IMR-90 (cell line): ENCODE results near the gene UBA5. TPM values are rescaled to one million over a fixed set of nuclear protein-coding genes. Genes with fewer than 3 reads are reported as not detected.

ENCODE experiments used
- ATAC-seq: fragments of 200-7000 bp; cut with Tn5 transposase; 2 replicates; pipeline ENCODE4 v1.9.1; 2020; ENCODE audit warnings: low read depth, mild to moderate bottlenecking, moderate library complexity
- BruUV-seq: library from RNA; stranded (reverse); fragments of 400-500 nt; replicated peaks from 2 replicates; lab custom pipeline; 2021; lab: Mats Ljungman, UMichigan
- CTCF ChIA-PET: fragments of 300-600 bp; formaldehyde crosslinking; extraction: SDS; loops from one replicate; lab custom pipeline; 2021; ENCODE audit warnings: antibody characterized with exemption; lab: Yijun Ruan, JAX
- POLR2A ChIA-PET: fragments of 300-600 bp; sonication (Branson Sonifier 250); formaldehyde crosslinking; loops from one replicate; lab custom pipeline; 2022; ENCODE audit warnings: antibody characterized with exemption; ENCODE audit not compliant: unreplicated experiment; lab: Charles Lee
- DNase-seq: peaks from one replicate; pipeline ENCODE4 v3.0.0; 2013
- H2AFZ ChIP-seq: replicated peaks from 2 replicates; pipeline ENCODE3; 2013; ENCODE audit warnings: low read length, mild to moderate bottlenecking; ENCODE audit not compliant: poor library complexity
- H2AK5ac ChIP-seq: 2 replicates; pipeline ENCODE4 v1.6.1; 2013; ENCODE audit warnings: low read depth, low read length, inconsistent platforms
- H2AK9ac ChIP-seq: replicated peaks from 2 replicates; pipeline ENCODE3; 2013; ENCODE audit warnings: mild to moderate bottlenecking, low read depth, low read length, moderate library complexity; ENCODE audit not compliant: poor library complexity
- H2BK120ac ChIP-seq: 2 replicates; pipeline ENCODE4 v1.6.1; 2013; ENCODE audit warnings: low read depth, low read length, inconsistent platforms
- H2BK15ac ChIP-seq: 3 replicates; pipeline ENCODE4 v1.6.1; 2013; ENCODE audit warnings: low read depth, low read length, inconsistent platforms
- H2BK20ac ChIP-seq: 2 replicates; pipeline ENCODE4 v1.6.1; 2013; ENCODE audit warnings: low read depth, mild to moderate bottlenecking, inconsistent platforms, low read length, moderate library complexity
- H2BK5ac ChIP-seq: 2 replicates; pipeline ENCODE4 v1.6.1; 2013; ENCODE audit warnings: mild to moderate bottlenecking, low read depth, low read length, inconsistent platforms; ENCODE audit not compliant: poor library complexity, severe bottlenecking
- H3K14ac ChIP-seq: replicated peaks from 2 replicates; pipeline ENCODE4 v1.6.1; 2013; ENCODE audit warnings: low read depth, low read length, inconsistent platforms
- H3K18ac ChIP-seq: 2 replicates; pipeline ENCODE4 v1.6.1; 2013; ENCODE audit warnings: low read depth, low read length, control low read depth
- H3K23ac ChIP-seq: 2 replicates; pipeline ENCODE4 v1.6.1; 2013; ENCODE audit warnings: low read depth, low read length, inconsistent platforms
- H3K27ac ChIP-seq: 2 replicates; pipeline ENCODE4 v1.5.1; 2013; ENCODE audit warnings: mild to moderate bottlenecking, control low read depth, low read length; ENCODE audit not compliant: insufficient read depth
- H3K27me3 ChIP-seq: 2 replicates; pipeline ENCODE4 v1.6.1; 2013; ENCODE audit warnings: low read length; ENCODE audit not compliant: control insufficient read depth, insufficient read depth
- H3K36me3 ChIP-seq: 2 replicates; pipeline ENCODE4 v1.6.1; 2013; ENCODE audit warnings: low read length, mixed read lengths; ENCODE audit not compliant: control insufficient read depth, insufficient read depth
- H3K4ac ChIP-seq: 2 replicates; pipeline ENCODE4 v1.6.1; 2013; ENCODE audit warnings: low read depth, low read length, inconsistent platforms
- H3K4me1 ChIP-seq: 2 replicates; pipeline ENCODE4 v1.6.1; 2013; ENCODE audit warnings: low read length, mixed read lengths; ENCODE audit not compliant: control insufficient read depth, insufficient read depth
- H3K4me2 ChIP-seq: 2 replicates; pipeline ENCODE4 v1.6.1; 2013; ENCODE audit warnings: low read depth, mild to moderate bottlenecking, control low read depth, low read length, moderate library complexity
- H3K4me3 ChIP-seq: 2 replicates; pipeline ENCODE4 v1.5.1; 2013; ENCODE audit warnings: low read depth, mild to moderate bottlenecking, control low read depth, low read length, moderate library complexity; ENCODE audit not compliant: insufficient read depth
- H3K56ac ChIP-seq: 2 replicates; pipeline ENCODE4 v1.6.1; 2013; ENCODE audit warnings: low read length, inconsistent platforms; ENCODE audit not compliant: insufficient read depth; ENCODE audit errors: extremely low read depth
- H3K79me1 ChIP-seq, 2 experiments: 2 replicates each; pipeline ENCODE4 v1.6.1; 2013; ENCODE audit warnings: low read length in 2 of 2, inconsistent platforms in 1 of 2, low read depth in 1 of 2
- H3K9ac ChIP-seq: 2 replicates; pipeline ENCODE4 v1.6.1; 2013; ENCODE audit warnings: low read depth, low read length, control low read depth
- H3K9me1 ChIP-seq: 2 replicates; pipeline ENCODE4 v1.6.1; 2013; ENCODE audit warnings: low read length, inconsistent platforms; ENCODE audit not compliant: insufficient read depth
- H3K9me3 ChIP-seq: 2 replicates; pipeline ENCODE4 v1.6.1; 2013; ENCODE audit warnings: low read length; ENCODE audit not compliant: control insufficient read depth, insufficient read depth
- H4K20me1 ChIP-seq: 2 replicates; pipeline ENCODE4 v1.6.1; 2013; ENCODE audit warnings: low read length, inconsistent platforms; ENCODE audit not compliant: insufficient read depth
- H4K5ac ChIP-seq: 2 replicates; pipeline ENCODE4 v1.6.1; 2013; ENCODE audit warnings: mild to moderate bottlenecking, low read depth, low read length, control low read depth
- H4K8ac ChIP-seq, 2 experiments: 2 replicates each; pipeline ENCODE4 v1.6.1; 2013; ENCODE audit warnings: low read depth in 2 of 2, low read length in 2 of 2, control low read depth in 1 of 2, inconsistent platforms in 1 of 2
- H4K91ac ChIP-seq: 2 replicates; pipeline ENCODE4 v1.6.1; 2013; ENCODE audit warnings: low read depth, low read length, inconsistent platforms; ENCODE audit not compliant: insufficient read depth
- MAZ ChIP-seq: IDR thresholded peaks from 2 replicates; pipeline ENCODE4 v1.6.1; 2012; ENCODE audit warnings: low read depth, mild to moderate bottlenecking, low read length, improper control_type of control experiment, moderate library complexity, borderline replicate concordance
- MXI1 ChIP-seq: IDR thresholded peaks from 2 replicates; pipeline ENCODE4 v1.6.1; 2012; ENCODE audit warnings: low read depth, mild to moderate bottlenecking, low read length, moderate library complexity, borderline replicate concordance
- POLR2A ChIP-seq: IDR thresholded peaks from 2 replicates; pipeline ENCODE4 v1.6.1; 2012; ENCODE audit warnings: mild to moderate bottlenecking, low read depth, low read length
- RAD21 ChIP-seq: IDR thresholded peaks from 2 replicates; pipeline ENCODE4 v1.6.1; 2012; ENCODE audit warnings: low read length, improper control_type of control experiment
- WGBS, 2 experiments: methylation state at CpG; one replicate each; pipeline versions ENCODE4 v1.1.5 to v1.1.7; 2013; ENCODE audit warnings: missing lambda C conversion rate in 2 of 2; ENCODE audit not compliant: insufficient read length in 1 of 2; ENCODE audit errors: extremely low coverage in 2 of 2; 5-methylcytosine and 5-hydroxymethylcytosine counted together
- dilution Hi-C: fragments of 300-500 bp; cut with HindIII; formaldehyde crosslinking; loops from one replicate; pipeline ENCODE4 v1.14.3; 2018; ENCODE audit warnings: low sequenced_read_pairs; ENCODE audit not compliant: unreplicated experiment
- in situ Hi-C: fragments of 300-500 bp; cut with MboI; formaldehyde crosslinking; loops from 3 replicates; pipeline ENCODE4 v1.14.3; 2019; ENCODE audit warnings: low sequenced_read_pairs, inconsistent platforms, mixed read lengths
- intact Hi-C: fragments of 100-400 bp; cut with micrococcal nuclease; formaldehyde crosslinking; loops from 2 replicates; pipeline ENCODE4 v1.10.0; 2022
- polyA plus RNA-seq, 3 experiments: library from polyadenylated mRNA; depleted of rRNA; stranded (reverse); fragments of >200 nt; gene quantifications; 2 replicates each; pipeline ENCODE4 v1.2.3, GENCODE V29; 2012; ENCODE audit warnings: low replicate concordance in 1 of 3
- total RNA-seq: library from RNA; depleted of rRNA; stranded (reverse); fragments of >200 nt; gene quantifications from 2 replicates; pipeline ENCODE4 v1.2.3, GENCODE V29; 2012
- TF ChIP-seq, protein P1 (sequence below): conservative IDR thresholded peaks from 2 replicates; pipeline ENCODE4 v1.5.1; 2012; ENCODE audit warnings: mild to moderate bottlenecking, low read depth, low read length, improper control_type of control experiment
- TF ChIP-seq, protein P2 (sequence below): fragments of 150-350 bp; IDR thresholded peaks from 2 replicates; pipeline ENCODE4 v1.6.1; 2016; ENCODE audit warnings: low read depth, mild to moderate bottlenecking, low read length, moderate library complexity, borderline replicate concordance

The UBA5 gene
- total and polyA plus RNA-seq, 2 of the 4 experiments (the other 2 are of a cell fraction): 20.3 to 30.4 TPM

DNA sequence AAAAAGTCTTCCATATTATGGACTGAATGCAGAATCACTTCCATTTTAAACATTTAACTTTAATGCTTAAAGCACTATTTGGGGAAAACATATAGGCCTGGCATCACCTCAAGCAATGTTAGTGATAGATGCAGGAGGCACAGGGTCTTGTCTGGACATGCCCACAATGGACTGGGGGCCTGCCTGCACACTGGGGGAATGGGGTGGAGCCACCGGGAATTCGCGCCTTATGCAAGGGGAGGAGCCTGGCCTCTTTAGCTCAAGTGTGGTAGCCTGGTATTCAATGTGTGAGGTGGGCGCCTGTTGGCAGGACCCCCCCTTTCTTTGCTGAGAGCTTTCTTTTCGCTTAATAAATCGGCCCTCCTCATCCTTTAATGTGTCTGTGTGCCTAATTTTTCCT, 33.2 kb upstream of the UBA5 start:
- H2BK5ac ChIP-seq: peak overlapping the region; percentile 36
- H3K27me3 ChIP-seq: no peaks in the 10 kb centered on the region
- 0 out of 4 replicates have a peak, but pooled peaks cover 0 to 10% of the 10 kb centered on the region in 2 experiments for H3K79me1 ChIP-seq
- POLR2A ChIA-PET: no interaction called here
- H3K36me3 ChIP-seq: peaks cover 8% of the 10 kb centered on the region
- H3K4me3 ChIP-seq: no peak overlapping the region
- H4K91ac ChIP-seq: peak overlapping the region; percentile 61
- peak overlapping the region; percentile 44; the same call in 1 of the 2 replicates for H2AK5ac ChIP-seq
- peaks cover 3% of the 10 kb centered on the region; the same call in 1 of the 2 replicates for H3K4me1 ChIP-seq
- CTCF ChIA-PET: interaction anchor here (0.5 to 0.6 kb wide), 2 partner anchors 84 to 1036 kb away, joined by 4 to 5 read pairs; no protein-coding TSS in a partner anchor
- ATAC-seq (no peak), DNase-seq (no peak)
- H4K8ac ChIP-seq: peak overlapping the region; percentile 42 to 45; a peak in 2 of 4 replicates
- H4K20me1 ChIP-seq: no peaks in the 10 kb centered on the region
- peak overlapping the region; percentile 1; the same call in 1 of the 2 replicates for H3K18ac ChIP-seq
- peak overlapping the region; percentile 22 for H3K4ac ChIP-seq
- H3K9me1 ChIP-seq: peaks cover 3% of the 10 kb centered on the region; the same call in 1 of the 2 replicates
- no peak overlapping the region for H3K27ac ChIP-seq
- no peak overlapping the region for H2AFZ ChIP-seq
- no peaks in the 10 kb centered on the region for H3K9me3 ChIP-seq
- H4K5ac ChIP-seq: no peak overlapping the region; the same call in 1 of the 2 replicates
- in situ Hi-C loops (loop anchor here (25.0 kb wide), 1 partner anchor 365 kb away; no protein-coding TSS in a partner anchor), dilution Hi-C loops (loop anchor here (25.0 kb wide), 1 partner anchor 90 kb away; no protein-coding TSS in a partner anchor), intact Hi-C loops (no loop called here)
- TF ChIP-seq RAD21 (no peak), POLR2A (no peak), MAZ (no peak), MXI1 (no peak)
- TF ChIP-seq, protein P1, sequence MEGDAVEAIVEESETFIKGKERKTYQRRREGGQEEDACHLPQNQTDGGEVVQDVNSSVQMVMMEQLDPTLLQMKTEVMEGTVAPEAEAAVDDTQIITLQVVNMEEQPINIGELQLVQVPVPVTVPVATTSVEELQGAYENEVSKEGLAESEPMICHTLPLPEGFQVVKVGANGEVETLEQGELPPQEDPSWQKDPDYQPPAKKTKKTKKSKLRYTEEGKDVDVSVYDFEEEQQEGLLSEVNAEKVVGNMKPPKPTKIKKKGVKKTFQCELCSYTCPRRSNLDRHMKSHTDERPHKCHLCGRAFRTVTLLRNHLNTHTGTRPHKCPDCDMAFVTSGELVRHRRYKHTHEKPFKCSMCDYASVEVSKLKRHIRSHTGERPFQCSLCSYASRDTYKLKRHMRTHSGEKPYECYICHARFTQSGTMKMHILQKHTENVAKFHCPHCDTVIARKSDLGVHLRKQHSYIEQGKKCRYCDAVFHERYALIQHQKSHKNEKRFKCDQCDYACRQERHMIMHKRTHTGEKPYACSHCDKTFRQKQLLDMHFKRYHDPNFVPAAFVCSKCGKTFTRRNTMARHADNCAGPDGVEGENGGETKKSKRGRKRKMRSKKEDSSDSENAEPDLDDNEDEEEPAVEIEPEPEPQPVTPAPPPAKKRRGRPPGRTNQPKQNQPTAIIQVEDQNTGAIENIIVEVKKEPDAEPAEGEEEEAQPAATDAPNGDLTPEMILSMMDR: no peak
- TF ChIP-seq, protein P2, sequence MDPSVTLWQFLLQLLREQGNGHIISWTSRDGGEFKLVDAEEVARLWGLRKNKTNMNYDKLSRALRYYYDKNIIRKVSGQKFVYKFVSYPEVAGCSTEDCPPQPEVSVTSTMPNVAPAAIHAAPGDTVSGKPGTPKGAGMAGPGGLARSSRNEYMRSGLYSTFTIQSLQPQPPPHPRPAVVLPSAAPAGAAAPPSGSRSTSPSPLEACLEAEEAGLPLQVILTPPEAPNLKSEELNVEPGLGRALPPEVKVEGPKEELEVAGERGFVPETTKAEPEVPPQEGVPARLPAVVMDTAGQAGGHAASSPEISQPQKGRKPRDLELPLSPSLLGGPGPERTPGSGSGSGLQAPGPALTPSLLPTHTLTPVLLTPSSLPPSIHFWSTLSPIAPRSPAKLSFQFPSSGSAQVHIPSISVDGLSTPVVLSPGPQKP: no peak
- peak overlapping the region; percentile 45; the same call in 1 of the 2 replicates for H3K14ac ChIP-seq
- peak overlapping the region; percentile 46; the same call in 1 of the 3 replicates for H2BK15ac ChIP-seq
- H2BK20ac ChIP-seq: no peak overlapping the region
- peak overlapping the region; percentile 65; the same call in 1 of the 2 replicates for H2BK120ac ChIP-seq
- WGBS, 2 experiments: 100% methylated on average over 1 of the region's 6 CpGs; no CpG with 5 or more reads in 1 of the 2 experiments
- H2AK9ac ChIP-seq: no peak overlapping the region
- H3K9ac ChIP-seq: no peak overlapping the region
- no peak overlapping the region for H3K4me2 ChIP-seq
- BruUV-seq: no TSS peak
- no peak overlapping the region for H3K23ac ChIP-seq
- no peak overlapping the region for H3K56ac ChIP-seq
